GM19372 (cell line): Measurements from ENCODE around the gene AK5.
A peak's percentile ranks its signal among the peaks of the same experiment; 100 is the strongest.
"Not testable (repeated sequence)": the region's sequence is repeated elsewhere in the genome, so short reads cannot be mapped to it uniquely, and the experiment has no call there.

Source experiments
- ATAC-seq: cut with Tn5 transposase; IDR thresholded peaks from one replicate; pipeline ENCODE4 v1.9.1; 2021; ENCODE audit warnings: mild to moderate bottlenecking, low read depth, moderate library complexity; ENCODE audit not compliant: unreplicated experiment

Gene AK5

DNA sequence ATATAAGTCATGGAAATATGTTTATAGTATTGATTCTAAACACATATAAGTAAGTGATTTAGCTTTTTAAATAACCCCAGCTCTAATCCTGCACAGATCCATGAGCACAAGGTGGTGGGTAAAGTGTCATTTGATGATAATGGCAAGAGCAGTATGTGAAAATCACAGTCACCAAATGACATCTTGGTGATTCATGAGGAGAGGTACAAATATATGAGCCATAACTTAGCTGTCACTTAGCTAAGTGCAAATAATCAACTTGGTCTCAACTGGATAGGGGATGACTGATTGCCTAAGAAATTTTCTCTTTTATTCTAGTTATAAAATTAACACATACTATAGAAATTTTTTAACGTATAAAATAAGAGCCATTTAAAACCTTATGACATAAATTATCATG is 202.5 kb downstream of the AK5 start:
- ATAC-seq = no peak

DNA sequence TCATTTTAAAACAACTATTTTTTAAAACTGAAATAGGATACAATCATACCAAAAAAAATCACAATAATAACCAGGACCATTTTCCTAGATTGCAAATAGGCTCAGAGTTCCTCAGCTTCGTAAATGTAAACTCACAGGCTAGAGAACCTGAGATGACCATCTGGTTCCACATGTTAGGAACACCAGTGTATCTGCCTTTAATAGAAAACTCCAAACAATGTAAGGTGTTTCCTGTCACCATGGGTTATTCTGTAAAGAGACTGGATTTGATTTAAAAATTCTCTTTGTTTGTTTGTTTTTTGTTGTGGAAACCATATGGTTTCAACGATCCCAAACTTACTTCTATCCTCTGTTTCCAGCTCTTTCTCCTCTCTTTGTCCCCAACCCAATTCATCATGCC is 203.1 kb downstream of the AK5 start:
- no peak for ATAC-seq

DNA sequence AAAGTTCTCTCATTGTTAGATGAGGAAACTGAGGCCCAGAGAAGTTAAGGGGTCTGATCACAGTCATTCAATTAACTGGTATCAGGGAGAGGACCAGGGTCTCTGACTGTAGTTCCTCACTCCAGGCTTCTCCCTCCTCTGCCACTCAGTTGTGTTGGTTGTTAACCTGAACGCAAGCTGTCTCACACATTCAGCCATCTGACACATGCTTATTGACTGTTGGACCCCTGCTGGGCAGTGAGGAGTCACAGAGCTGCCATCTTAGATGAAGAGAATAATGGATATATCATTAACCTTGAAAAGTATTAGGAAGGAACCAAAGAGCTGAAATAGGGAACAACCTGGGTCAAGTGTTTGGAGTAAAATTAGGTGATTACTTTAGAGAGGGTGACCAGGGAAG is 205.8 kb downstream of the AK5 start:
- ATAC-seq = no peak

DNA sequence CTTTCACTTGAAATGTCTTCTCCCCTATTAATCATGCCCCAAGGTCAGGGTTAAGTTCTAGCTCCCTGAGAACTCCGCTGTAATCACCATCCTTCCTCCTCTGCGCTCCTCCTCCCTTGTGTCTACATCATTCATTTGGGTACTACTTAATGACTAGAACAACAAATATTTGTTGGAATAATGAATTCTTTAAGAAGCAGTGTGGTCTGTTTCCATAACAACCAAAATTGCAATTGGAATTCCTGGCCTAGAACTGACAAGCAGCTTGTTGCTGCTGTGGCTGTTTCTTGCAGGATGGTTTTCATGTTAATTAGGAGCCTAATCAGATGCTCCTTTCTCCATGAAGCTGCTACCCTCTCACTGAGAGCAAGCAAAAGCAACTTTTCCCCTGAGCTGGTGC is 208.1 kb downstream of the AK5 start:
- ATAC-seq = no peak

DNA sequence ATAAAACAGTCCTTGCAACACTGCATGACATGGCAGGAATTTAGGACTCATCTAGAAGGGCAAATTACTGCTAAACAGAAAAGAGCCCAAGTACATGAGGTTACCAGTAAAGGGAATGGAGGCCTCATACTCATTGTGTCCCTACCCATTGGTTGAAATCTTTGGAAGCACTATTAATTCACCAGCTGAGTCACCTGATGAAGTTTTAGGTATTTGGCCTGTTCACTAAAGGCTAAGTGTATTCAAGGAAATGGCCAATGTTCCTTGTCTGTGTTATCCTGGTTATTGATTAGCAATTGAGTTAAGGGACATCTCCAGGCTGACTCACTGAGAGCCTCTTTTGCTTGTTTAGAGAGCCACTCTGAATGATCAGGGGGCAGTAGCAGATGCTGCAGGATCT is 212.2 kb downstream of the AK5 start:
- ATAC-seq = no peak

DNA sequence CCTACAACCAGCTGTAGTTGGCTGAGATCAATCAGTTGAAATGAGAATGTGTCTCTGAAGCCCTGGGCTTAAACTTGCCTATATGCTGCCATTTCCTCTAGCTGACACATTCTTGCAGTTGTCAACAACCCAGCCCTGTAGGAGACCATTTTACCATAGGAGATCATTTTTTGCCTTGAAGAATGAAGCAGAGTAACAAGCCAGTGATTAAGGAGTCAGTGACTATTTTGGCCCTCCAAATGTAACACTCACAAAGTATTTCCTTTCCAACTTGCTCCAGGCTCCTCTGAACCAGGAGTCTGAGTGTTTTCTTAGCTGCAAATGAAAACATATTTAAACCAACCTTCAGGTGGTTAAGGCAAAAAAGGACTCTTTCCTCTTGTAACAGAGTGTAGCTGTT is 217.1 kb downstream of the AK5 start:
- no peak for ATAC-seq

DNA sequence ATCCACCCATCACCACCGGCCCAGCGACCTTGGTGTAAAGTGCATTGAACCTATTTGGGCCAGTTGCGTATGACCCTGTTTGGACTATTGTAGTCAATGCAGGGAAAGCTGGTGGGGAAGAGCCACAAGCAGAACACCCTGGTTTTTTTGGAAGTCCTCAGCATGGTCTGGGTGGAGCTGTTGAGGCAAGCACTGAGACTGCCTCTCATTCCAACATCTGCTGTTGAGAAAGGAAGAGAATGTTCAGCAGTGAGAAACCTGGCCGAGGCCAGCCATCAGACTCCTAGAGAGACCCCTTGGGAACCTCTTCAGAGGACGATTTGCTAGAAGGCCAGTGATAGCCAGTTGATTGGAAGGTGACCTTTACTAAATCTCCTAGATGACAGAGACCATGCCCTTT is 217.6 kb downstream of the AK5 start:
- ATAC-seq = no peak

DNA sequence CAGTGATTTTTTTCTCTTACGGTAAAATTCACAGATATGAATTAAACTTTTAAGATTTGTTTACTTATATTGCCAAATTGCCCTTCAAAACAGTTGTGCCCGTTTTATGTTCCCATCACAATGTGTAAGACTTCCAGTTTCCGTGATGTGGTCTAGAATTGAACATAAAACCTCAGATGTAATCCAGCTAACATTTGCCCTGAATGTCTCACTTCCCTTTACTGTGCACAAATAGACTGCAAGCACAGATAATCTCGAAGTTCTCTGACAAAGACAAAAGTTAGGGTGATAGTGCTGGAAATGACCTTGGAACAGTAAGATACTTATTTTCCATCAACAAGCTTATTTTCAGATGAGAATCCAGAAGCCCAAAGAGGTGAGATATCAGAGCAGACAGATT is 223.2 kb downstream of the AK5 start:
- ATAC-seq = peak; percentile 63

DNA sequence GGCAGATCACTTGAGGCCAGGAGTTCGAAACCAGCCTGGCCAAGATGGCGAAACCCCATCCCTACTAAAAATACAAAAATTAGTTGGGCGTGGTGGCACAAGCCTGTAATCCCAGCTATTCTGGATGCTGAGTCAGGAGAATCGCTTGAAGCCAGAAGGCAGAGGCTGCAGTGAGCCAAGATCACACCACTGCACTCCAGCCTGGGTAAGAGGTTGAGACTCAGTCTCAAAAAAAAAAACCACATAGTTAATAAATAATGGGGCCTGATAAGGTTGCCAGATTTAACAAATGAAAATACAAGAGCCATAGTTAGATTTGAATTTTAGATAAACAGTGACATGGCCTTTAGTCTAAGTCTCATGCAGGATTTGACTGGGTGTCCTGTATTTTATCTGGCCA is 225.0 kb downstream of the AK5 start:
- no peak for ATAC-seq

DNA sequence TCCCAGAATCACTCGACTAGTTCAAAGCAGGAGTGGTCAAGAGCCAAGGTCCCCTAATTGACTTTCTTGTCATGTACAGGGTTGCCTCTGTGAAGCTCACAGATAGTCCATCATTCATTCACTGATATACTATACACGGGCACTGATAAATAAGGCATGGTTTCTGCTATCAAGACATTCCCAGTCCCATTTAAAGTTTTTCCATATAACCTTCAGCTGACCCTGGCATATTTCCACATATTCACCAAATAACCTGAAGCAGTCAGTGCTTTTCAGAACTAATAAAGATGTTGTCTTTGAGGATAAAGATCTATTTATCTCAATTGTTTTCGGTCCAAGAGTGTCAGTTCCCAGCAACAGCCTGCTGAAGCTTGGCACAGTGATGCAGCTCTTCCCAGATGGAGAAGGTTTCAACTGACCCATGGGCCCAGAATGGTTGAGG is 227.3 kb downstream of the AK5 start:
- ATAC-seq = no peak

DNA sequence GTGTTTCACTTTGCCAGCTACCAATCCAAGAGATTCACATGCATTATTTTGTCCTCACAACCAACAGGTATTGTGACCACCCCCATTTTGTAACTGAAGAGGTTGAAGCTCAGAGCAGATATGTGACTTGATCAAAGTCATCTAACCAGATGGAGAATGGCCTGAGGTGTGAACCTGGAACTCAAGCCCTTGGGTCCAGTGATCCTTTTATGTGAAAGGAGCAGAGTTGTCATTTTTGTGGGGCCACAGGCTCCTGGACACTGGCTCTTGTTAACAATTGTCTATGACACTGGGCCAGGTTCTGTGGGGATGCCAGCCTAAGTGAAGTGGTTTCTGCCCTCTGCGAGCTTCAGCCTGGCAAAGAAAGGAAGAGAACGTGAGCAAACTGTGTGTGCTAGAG is 228.1 kb downstream of the AK5 start:
- no peak for ATAC-seq

DNA sequence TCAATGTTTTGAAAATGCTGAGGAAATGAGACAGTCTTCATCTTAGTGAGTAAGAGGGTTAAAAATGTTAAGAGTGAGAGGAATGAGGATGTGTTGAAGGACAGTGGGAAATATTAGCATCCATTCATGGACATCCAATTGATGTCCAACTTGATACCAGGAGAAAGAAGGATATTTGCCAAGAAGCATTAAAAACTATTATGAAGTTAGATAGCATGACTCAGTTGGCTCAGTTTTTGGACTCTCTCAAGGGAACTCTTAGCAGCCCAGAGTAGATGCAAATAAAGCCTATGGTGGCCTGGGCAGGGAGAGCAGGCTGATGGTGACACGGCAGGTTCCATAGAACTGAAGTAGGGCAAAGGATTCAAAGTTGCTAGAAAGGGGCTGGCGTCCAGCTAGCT is 229.6 kb downstream of the AK5 start:
- ATAC-seq = no peak

DNA sequence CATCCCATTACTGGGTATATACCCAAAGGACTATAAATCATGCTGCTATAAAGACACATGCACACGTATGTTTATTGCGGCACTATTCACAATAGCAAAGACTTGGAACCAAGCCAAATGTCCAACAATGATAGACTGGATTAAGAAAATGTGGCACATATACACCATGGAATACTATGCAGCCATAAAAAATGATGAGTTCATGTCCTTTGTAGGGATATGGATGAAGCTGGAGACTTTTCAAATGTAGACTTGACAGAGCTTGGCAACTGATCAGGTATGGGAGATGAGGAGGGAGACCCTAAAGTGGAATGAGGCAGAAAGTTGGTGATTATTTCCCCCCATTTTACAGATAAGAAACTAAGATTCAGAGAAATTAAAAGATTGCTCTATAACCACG is 230.8 kb downstream of the AK5 start:
- not testable (repeated sequence) for ATAC-seq

DNA sequence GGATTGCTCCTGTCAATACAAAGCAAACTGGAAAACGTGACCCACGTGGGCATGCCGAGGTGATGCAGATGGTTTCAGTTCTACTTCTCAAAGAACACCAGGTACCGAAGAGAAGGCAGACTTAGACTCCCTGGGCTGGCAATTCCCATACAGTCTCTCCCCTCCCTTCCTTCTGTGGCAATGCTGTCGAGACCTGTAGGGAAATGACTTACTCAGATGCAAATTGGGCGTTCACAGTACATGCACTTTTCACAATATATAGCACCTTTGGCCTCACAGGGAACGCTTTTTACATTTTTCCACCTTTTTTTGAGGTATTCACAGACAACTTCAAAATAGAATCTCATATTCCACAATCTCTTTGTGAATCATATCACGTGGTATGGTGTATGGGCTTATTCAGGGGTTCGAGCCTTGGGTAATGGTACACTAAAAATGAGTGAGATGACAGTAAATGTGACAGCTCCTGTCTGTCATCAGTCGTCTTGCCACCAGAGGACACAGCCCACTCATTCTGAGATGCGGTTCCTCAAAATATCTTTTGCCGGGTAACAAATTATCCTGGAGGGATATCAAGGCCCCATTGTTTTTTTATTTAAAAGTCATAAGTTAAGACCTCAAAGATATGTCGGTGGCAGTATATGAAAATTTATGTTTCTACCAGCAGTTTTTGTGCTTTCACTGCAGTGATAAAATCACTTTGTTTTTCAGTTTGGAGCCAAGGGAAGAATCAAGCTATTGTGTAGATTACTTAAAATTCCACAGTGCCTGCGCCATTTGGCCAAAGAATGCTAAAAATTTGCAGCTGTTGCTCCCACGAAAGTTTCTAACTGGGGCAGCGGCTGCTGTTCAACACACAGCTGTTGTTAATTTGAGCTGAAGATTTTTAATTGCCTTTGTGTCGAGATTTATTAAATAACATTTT is 232.3 kb downstream of the AK5 start:
- ATAC-seq = no peak

DNA sequence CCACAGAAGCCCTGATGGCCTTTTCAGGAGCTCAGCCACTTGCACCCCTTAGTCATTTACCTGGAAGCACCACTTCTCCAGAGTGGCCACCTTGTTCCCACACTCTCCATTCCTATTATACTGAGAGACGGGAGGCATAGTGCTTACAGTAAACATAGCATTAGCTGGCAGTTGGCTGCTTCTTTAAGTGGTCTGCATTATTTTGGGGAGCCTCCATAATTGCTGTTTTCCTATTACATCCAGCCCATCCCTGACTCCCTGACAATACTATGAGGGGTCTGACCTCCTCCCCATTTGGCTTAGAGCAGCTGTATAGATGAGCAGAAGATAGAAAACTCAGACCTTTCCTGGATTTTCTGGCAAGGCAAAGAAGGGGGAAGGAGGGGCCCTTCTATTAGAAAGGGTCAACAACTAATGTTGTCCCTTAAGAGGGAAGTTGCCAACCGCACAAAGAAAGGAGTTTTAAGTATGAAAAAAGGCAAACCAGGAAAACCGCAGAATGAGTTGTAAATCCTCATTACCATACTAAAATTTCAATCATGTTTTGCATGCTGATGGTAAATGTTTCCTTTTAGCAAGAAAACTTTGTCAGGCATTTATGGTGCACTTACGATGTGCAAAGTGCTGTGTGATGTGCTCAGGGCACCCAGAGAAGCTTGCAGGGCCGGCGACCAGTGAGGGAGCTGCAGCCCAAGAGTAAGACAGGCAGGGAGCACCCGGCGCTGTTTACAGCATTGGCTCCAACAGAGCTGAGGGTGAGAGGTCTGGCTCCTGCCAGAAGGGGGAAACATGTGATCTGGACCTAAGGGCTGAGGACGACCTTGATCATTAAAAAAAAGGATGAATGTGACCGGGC is 233.3 kb downstream of the AK5 start:
- no peak for ATAC-seq

DNA sequence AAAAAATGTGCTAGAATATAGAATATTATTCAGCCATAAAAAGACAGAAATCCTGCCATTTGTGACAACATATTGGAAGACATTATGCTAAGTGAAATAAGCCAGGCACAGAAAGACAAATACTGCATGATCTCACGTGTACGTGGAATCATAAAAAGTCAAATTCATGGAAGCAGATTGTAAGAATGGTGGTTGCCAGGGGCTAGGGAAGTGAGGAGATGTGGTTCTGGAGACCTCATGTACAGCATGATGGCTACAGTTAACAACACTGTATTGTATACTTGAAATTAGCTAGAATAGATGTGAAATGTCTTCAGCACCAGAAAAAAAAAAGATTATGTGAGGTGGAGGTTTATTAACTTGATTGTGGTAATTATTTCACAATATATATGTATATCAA is 234.3 kb downstream of the AK5 start:
- no peak for ATAC-seq

DNA sequence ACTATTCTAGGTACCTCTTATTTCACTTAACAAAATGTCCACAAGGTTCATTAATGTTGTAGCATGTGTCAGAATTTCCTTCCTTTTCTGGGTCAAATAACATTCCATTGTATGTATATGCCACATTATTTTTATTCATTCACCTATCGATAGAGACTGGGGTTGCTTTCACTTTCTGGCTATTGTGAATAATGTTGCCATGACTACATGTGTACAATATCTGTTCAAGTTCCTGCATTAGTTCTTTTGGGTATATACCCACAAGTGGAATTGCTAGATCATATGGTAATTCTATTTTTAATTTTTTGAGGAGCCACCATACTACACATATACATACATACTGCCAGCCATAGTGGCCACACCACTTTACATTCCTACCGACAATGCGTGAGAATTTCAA is 242.2 kb downstream of the AK5 start:
- ATAC-seq = no peak

DNA sequence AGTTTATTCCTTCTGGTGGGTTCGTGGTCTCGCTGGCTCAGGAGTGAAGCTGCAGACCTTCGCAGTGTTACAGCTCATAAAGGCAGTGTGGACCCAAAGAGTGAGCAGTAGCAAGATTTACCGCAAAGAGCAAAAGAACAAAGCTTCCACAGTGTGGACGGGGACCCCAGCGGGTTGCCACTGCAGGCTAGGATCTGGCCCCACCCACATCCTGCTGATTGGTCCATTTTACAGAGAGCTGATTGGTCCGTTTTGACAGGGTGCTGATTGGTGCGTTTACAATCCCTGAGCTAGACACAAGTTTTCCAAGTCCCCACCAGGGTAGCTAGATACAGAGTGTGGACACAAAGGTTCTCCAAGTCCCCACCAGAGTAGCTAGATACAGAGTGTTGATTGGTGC is 249.3 kb downstream of the AK5 start:
- ATAC-seq = not testable (repeated sequence)

DNA sequence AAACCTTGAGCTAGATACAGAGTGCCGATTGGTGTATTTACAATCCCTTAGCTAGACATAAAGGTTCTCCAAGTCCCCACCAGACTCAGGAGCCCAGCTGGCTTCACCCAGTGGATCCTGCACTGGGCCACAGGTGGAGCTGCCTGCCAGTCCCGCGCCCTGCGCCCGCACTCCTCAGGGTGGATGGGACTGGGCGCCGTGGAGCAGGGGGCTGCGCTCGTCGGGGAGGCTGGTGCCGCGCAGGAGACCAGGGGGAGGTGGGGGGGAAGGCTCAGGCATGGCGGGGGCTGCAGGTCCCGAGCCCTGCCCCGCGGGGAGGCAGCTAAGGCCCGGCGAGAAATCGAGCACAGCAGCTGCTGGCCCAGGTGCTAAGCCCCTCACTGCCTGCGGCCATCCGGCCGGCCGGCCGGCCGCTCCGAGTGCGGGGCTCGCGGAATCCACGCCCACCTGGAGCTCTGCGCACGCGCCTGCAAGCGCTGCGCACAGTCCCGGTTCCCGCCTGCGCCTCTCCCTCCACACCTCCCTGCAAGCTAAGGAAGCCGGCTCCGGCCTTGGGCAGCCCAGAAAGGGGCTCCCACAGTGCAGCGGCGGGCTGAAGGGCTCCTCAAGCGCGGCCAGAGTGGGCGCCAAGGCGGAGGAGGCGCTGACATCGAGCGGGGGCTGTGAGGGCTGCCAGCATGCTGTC is 249.9 kb downstream of the AK5 start:
- ATAC-seq = not testable (repeated sequence)

DNA sequence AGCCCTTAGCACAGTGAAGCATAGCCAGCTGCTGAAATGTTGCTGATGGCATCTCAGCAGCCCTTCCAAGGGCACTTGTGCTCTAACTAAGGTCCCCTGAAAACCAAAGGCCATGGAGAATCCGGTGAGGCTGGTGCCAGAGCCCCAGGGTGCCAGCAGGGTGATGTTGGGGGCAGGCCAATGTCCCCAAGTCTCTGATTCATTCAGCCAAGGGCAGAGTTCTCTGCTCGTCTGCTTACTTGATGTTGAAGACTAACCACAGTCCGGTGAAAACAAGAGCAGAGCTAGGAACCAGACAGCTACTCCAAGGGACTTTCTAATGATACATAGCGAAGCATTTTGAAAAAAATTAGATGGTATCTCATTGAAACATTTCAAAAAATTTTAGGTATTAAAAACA is 250.8 kb downstream of the AK5 start:
- no peak for ATAC-seq
